IPS DF 6.9 (cell line): ENCODE measurements around the gene COL25A1.
"Not testable (repeated sequence)": the region's sequence is repeated elsewhere in the genome, so short reads cannot be mapped to it uniquely, and the experiment has no call there.

Source experiments
- DNase-seq: peaks from one replicate; pipeline ENCODE4 v3.0.0-alpha.2; 2013; ENCODE audit warnings: low read depth, low spot score
- H3K27ac ChIP-seq: one replicate; pipeline ENCODE4 v1.5.1; 2013; ENCODE audit warnings: low read length, control low read depth
- H3K27me3 ChIP-seq: 2 replicates; pipeline ENCODE4 v1.6.1; 2013; ENCODE audit warnings: mild to moderate bottlenecking, low read length; ENCODE audit not compliant: control insufficient read depth, insufficient read depth
- H3K36me3 ChIP-seq: 2 replicates; pipeline ENCODE4 v1.6.1; 2013; ENCODE audit warnings: low read length; ENCODE audit not compliant: control insufficient read depth, insufficient read depth
- H3K4me1 ChIP-seq: 2 replicates; pipeline ENCODE4 v1.6.1; 2013; ENCODE audit warnings: low read length; ENCODE audit not compliant: control insufficient read depth, insufficient read depth
- H3K4me3 ChIP-seq: 2 replicates; pipeline ENCODE4 v1.5.1; 2013; ENCODE audit warnings: mild to moderate bottlenecking, low read length
- H3K9me3 ChIP-seq: 2 replicates; pipeline ENCODE4 v1.6.1; 2013; ENCODE audit warnings: low read length, inconsistent platforms; ENCODE audit not compliant: control insufficient read depth, insufficient read depth
- WGBS: extraction: QIAGEN DNeasy Blood & Tissue Kit; methylation state at CpG from one replicate; pipeline ENCODE4 v1.1.7; 2013; ENCODE audit warnings: mixed read lengths, missing lambda C conversion rate; ENCODE audit not compliant: insufficient read length, insufficient coverage; 5-methylcytosine and 5-hydroxymethylcytosine counted together

The COL25A1 gene

DNA sequence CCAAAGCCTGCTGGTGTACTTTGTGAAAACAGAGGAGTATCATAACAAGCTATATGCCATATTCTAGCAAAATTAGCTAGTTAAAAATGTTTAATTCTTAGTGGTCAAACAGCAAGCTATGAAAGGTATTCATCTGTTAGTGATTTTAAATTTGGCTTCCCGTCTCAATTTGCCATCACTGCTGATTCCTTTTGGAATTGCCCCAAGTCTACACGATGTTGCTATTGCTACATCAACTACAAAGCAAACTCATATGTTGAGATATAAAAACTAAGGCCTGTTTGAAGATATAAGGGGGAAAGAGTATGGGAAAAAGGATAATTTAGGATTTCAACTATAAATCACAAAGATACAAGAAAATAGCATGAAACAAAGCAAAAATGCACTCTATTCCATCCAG lies 146.1 kb downstream of the COL25A1 start:
- Histone ChIP-seq H3K4me3 (no peak overlapping the region), H3K36me3 (no peaks in the 10 kb centered on the region), H3K27me3 (no peaks in the 10 kb centered on the region), H3K27ac (no peak overlapping the region), H3K4me1 (no peaks in the 10 kb centered on the region), H3K9me3 (no peaks in the 10 kb centered on the region)
- WGBS = no CpG with 5 or more reads among the region's 2 CpGs
- DNase-seq = no peak

DNA sequence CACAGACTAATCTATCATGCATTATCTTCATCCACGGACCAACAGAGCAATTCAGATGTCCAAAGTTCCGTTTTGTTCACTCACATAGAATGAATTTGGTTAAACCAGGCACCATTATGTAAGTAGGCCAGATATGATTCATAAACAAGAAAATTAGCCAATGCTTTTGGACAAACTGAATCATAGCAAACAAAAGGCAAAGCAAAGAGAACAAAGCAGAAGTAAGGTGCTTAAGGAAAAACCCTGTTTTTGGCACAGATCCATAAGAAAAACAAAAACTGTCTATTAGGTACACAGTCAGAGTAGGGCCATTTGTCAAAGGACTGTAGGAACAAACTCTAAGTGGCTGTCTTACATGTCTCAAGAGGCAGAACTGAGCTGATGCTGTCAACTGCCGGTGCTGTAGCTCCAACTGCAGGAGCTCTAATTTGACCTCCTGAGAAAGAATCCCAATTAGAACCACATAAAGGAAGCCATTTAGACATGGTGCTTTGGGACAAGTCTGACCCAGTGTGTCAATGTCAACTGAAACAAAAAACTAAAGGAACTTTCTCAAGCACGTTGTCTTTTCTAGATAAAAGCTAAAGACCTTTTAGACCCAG lies 146.7 kb downstream of the COL25A1 start:
- H3K9me3 ChIP-seq = no peaks in the 10 kb centered on the region
- H3K27ac ChIP-seq = no peak overlapping the region
- DNase-seq = no peak
- no peaks in the 10 kb centered on the region for H3K4me1 ChIP-seq
- no peak overlapping the region for H3K4me3 ChIP-seq
- no CpG with 5 or more reads among the region's 4 CpGs for WGBS
- no peaks in the 10 kb centered on the region for H3K27me3 ChIP-seq
- no peaks in the 10 kb centered on the region for H3K36me3 ChIP-seq

GRCh38 chr4:109155084-109155483 lies 147.4 kb downstream of the COL25A1 start:
- Histone ChIP-seq H3K27me3 (no peaks in the 10 kb centered on the region), H3K4me1 (no peaks in the 10 kb centered on the region), H3K36me3 (no peaks in the 10 kb centered on the region), H3K9me3 (no peaks in the 10 kb centered on the region), H3K27ac (no peak overlapping the region), H3K4me3 (no peak overlapping the region)
- DNase-seq = no peak
- WGBS = no CpG with 5 or more reads among the region's 2 CpGs

DNA sequence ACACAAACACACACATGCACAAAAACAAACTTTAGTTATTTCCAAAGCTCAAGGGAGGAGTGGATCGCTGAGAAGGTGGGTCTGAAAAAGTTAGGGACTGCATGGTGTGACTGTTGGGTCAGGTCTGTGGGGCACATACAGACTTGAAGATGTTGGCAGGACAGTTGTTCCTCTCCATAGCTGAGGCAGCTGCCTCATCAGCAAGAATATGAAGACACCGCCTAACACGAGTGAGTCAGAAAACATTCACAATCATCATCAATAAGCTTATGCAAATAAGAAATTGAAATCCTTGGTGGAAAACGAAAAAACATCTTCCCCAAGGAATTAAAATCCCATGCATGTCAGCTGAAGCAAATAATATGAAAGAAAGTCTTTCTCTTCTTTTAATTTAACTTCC lies 148.0 kb downstream of the COL25A1 start:
- H3K4me1 ChIP-seq = no peaks in the 10 kb centered on the region
- no peak for DNase-seq
- H3K27me3 ChIP-seq = no peaks in the 10 kb centered on the region
- no peaks in the 10 kb centered on the region for H3K36me3 ChIP-seq
- H3K9me3 ChIP-seq = no peaks in the 10 kb centered on the region
- no peak overlapping the region for H3K27ac ChIP-seq
- H3K4me3 ChIP-seq = no peak overlapping the region
- no CpG with 5 or more reads among the region's 4 CpGs for WGBS

DNA sequence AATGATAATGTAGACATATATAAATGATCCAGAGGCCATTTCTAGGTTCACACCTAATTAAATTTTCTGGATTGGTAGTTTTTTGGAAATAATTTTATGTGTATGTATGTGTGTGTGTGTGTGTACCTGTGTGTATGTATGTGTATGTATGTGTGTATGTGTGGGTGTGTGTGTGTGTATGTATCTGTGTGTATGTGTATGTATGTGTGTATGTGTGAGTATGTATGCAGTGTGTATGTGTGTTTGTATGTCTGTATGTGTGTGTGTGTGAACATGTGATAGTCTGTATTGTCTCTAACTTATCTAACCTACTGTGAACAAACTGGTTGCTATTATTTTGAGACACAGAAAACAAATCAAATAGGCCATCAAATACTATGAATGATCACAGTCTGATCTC lies 152.6 kb downstream of the COL25A1 start:
- no peaks in the 10 kb centered on the region for H3K36me3 ChIP-seq
- H3K4me3 ChIP-seq = no peak overlapping the region
- H3K27ac ChIP-seq = no peak overlapping the region
- H3K4me1 ChIP-seq = no peaks in the 10 kb centered on the region
- no peak for DNase-seq
- H3K27me3 ChIP-seq = no peaks in the 10 kb centered on the region
- H3K9me3 ChIP-seq = no peaks in the 10 kb centered on the region

DNA sequence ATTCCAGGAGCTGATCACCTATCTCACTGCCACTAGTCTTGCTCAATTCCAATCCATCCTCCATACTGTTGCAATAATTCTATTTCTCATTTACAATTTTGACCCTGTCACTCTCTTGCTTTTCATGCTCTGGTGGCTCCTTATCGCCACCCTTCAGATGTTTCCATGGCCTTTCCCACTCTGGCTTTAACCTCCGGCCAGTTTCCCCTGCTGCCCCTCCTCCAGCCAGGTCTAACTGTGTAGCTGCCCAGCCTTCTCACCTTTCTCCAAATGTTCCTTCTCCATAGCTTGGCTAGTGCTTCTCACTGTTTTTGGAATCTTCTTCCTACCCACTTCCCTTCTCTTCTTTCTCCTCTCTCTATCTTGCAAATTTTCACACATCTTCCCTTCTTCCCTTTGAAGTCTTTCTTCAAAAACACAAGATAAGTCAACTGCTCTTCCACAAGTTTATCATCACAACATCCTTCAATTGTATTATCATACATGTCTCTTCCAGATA lies 153.8 kb downstream of the COL25A1 start:
- no peaks in the 10 kb centered on the region for H3K4me1 ChIP-seq
- no peaks in the 10 kb centered on the region for H3K9me3 ChIP-seq
- H3K27me3 ChIP-seq = no peaks in the 10 kb centered on the region
- no peak for DNase-seq
- no peak overlapping the region for H3K27ac ChIP-seq
- no peaks in the 10 kb centered on the region for H3K36me3 ChIP-seq
- H3K4me3 ChIP-seq = no peak overlapping the region
- no CpG with 5 or more reads among the region's 2 CpGs for WGBS

DNA sequence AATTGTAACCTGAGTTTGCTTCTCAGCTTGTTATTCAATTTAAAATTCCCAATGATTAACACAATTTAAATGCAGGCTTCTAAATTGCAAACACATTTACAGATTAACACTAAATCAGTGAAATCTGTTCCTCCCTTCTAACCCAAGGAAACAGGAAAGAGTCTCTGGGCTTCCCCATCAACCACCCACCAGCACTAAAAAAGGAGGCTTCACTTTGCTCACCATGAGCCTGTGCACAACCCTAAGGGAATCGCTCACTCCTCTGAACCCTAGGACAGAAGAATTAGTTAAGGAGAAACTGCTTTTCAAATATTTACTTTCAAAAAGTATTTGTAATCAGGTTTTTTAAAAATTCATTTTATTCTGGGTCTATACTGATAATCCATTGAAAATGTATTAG lies 155.3 kb downstream of the COL25A1 start:
- WGBS = no CpG with 5 or more reads among the region's 1 CpG
- no peaks in the 10 kb centered on the region for H3K9me3 ChIP-seq
- H3K27ac ChIP-seq = no peak overlapping the region
- no peak overlapping the region for H3K4me3 ChIP-seq
- no peaks in the 10 kb centered on the region for H3K27me3 ChIP-seq
- no peaks in the 10 kb centered on the region for H3K36me3 ChIP-seq
- no peaks in the 10 kb centered on the region for H3K4me1 ChIP-seq
- no peak for DNase-seq

DNA sequence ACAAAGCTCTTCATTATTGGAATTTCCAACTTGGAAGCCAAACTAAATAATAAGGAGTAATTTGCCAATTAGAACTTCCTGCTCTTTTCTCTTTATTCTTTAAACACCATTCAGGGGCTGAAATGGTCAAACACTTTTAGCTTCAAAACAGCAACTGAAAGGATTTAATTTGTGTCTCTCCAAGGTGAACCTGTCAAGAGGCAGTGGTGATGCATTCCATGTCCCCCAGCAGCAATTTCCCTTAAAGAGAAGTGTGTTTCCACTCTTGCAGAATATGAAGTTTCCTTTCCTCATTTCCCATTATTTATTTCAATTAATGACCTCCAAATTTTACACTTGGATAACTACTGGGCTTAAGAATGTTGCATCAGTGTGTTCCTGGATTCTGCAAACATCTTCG lies 156.0 kb downstream of the COL25A1 start:
- DNase-seq = no peak
- H3K36me3 ChIP-seq = no peaks in the 10 kb centered on the region
- no peak overlapping the region for H3K4me3 ChIP-seq
- no CpG with 5 or more reads among the region's 1 CpG for WGBS
- no peak overlapping the region for H3K27ac ChIP-seq
- no peaks in the 10 kb centered on the region for H3K4me1 ChIP-seq
- H3K9me3 ChIP-seq = no peaks in the 10 kb centered on the region
- no peaks in the 10 kb centered on the region for H3K27me3 ChIP-seq

DNA sequence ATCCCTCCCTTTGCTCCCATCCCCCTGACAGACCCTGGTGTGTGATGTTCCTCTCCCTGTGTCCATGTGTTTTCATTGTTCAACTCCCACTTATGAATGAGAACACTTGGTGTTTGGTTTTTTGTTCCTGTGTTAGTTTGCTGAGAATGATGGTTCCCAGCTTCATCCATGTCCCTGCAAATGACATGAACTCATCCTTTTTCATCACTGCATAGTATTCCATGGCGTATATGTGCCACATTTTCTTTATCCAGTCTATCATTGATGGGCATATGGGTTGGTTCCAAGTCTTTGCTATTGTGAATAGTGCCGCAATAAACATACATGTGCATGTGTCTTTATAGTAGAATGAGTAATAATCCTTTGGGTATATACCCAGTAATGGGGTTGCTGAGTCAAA lies 164.3 kb downstream of the COL25A1 start:
- DNase-seq, H3K4me1 ChIP-seq, H3K27me3 ChIP-seq, H3K4me3 ChIP-seq, H3K9me3 ChIP-seq, H3K36me3 ChIP-seq, H3K27ac ChIP-seq: not testable (repeated sequence)
- WGBS = no CpG with 5 or more reads among the region's 2 CpGs

- DNase-seq = no peak
- Histone ChIP-seq H3K27ac (no peak overlapping the region), H3K4me3 (no peak overlapping the region), H3K27me3 (no peaks in the 10 kb centered on the region), H3K36me3 (no peaks in the 10 kb centered on the region), H3K4me1 (0 out of 2 replicates have a peak, but pooled peaks cover 1% of the 10 kb centered on the region), H3K9me3 (no peaks in the 10 kb centered on the region)
These were observed 167.5 kb downstream of the COL25A1 start for GRCh38 chr4:109134921-109135320.

- Histone ChIP-seq H3K4me3 (no peak overlapping the region), H3K36me3 (no peaks in the 10 kb centered on the region), H3K27ac (no peak overlapping the region), H3K4me1 (0 out of 2 replicates have a peak, but pooled peaks cover 1% of the 10 kb centered on the region), H3K9me3 (no peaks in the 10 kb centered on the region), H3K27me3 (no peaks in the 10 kb centered on the region)
- no CpG with 5 or more reads among the region's 2 CpGs for WGBS
- DNase-seq = no peak
These were observed 168.2 kb downstream of the COL25A1 start for GRCh38 chr4:109134268-109134667.
